HG02763 (cell line): Measurements from ENCODE around the gene ARRDC5.
A peak's percentile ranks its signal among the peaks of the same experiment; 100 is the strongest.
"Not testable (repeated sequence)": the region's sequence is repeated elsewhere in the genome, so short reads cannot be mapped to it uniquely, and the experiment has no call there.

Experiments used
- ATAC-seq: cut with Tn5 transposase; IDR thresholded peaks from one replicate; pipeline ENCODE4 v1.9.1; 2021; ENCODE audit warnings: mild to moderate bottlenecking, moderate library complexity; ENCODE audit not compliant: unreplicated experiment

Gene ARRDC5

GRCh38 chr19:4910594-4911281 lies 8.0 kb upstream of the ARRDC5 start:
- ATAC-seq, result no peak

- ATAC-seq, result peak; percentile 72
Measured at GRCh38 chr19:4909897-4910593, 7.3 kb upstream of the ARRDC5 start.

GRCh38 chr19:4909156-4909896 lies 6.6 kb upstream of the ARRDC5 start, which contains the start of gene UHRF1:
UHRF1 (plus strand) TSS chr19:4909501; CDS start chr19:4910886, 1,385 bp downstream.
- ATAC-seq, result peak; percentile 21

- no peak for ATAC-seq
Measured at GRCh38 chr19:4908781-4909155, 6.1 kb upstream of the ARRDC5 start.

- no peak for ATAC-seq
Measured at GRCh38 chr19:4908360-4908759, 5.7 kb upstream of the ARRDC5 start.

GRCh38 chr19:4906963-4907362 lies 4.3 kb upstream of the ARRDC5 start:
- ATAC-seq, result no peak

GRCh38 chr19:4904481-4904880 lies 1.8 kb upstream of the ARRDC5 start:
- ATAC-seq, result no peak

- ATAC-seq, result not testable (repeated sequence)
Measured at GRCh38 chr19:4900879-4901278, 1.8 kb downstream of the ARRDC5 start.

- no peak for ATAC-seq
Measured at GRCh38 chr19:4897146-4897545, 5.5 kb downstream of the ARRDC5 start.

- no peak for ATAC-seq
Measured at GRCh38 chr19:4896372-4896771, 6.3 kb downstream of the ARRDC5 start.

GRCh38 chr19:4892962-4893361 lies 9.7 kb downstream of the ARRDC5 start:
- not testable (repeated sequence) for ATAC-seq

- ATAC-seq, result no peak
Measured at GRCh38 chr19:4891066-4891465, 11.6 kb downstream of the ARRDC5 start.

GRCh38 chr19:4889034-4889815 lies 13.5 kb downstream of the ARRDC5 start:
- no peak for ATAC-seq

GRCh38 chr19:4887803-4888202 lies 14.9 kb downstream of the ARRDC5 start:
- not testable (repeated sequence) for ATAC-seq

- ATAC-seq, result not testable (repeated sequence)
Measured at GRCh38 chr19:4884993-4885392, 17.7 kb downstream of the ARRDC5 start.

- ATAC-seq, result not testable (repeated sequence)
Measured at GRCh38 chr19:4882874-4883273, 19.8 kb downstream of the ARRDC5 start.

GRCh38 chr19:4879041-4879440 lies 23.7 kb downstream of the ARRDC5 start:
- no peak for ATAC-seq

- ATAC-seq, result no peak
Measured at GRCh38 chr19:4878491-4878968, 24.2 kb downstream of the ARRDC5 start.

GRCh38 chr19:4877753-4878490 lies 24.8 kb downstream of the ARRDC5 start:
- ATAC-seq, result no peak

GRCh38 chr19:4873930-4874329 lies 28.8 kb downstream of the ARRDC5 start:
- ATAC-seq, result no peak
